OCI-LY3 (cell line): ENCODE measurements around the gene LGALS3BP.

ENCODE experiments used
- H2AFZ ChIP-seq: fragments of 200-600, 300-600 bp; shearing (Covaris generic); 2 replicates; pipeline ENCODE4 v1.6.0; 2014; ENCODE audit warnings: antibody characterized with exemption, low read depth, low read length
- H3K27ac ChIP-seq: fragments of 200-600, 300-600 bp; sonication (generic); 2 replicates; pipeline ENCODE4 v1.5.1; 2014; ENCODE audit warnings: mild to moderate bottlenecking, low read length, moderate library complexity, mixed read lengths
- H3K27me3 ChIP-seq: fragments of 200-600, 300-600 bp; sonication (generic); 2 replicates; pipeline ENCODE4 v1.6.1; 2014; ENCODE audit warnings: low read depth, low read length, mixed read lengths
- H3K36me3 ChIP-seq: fragments of 200-600, 300-600 bp; sonication (generic); replicated peaks from 2 replicates; pipeline ENCODE3; 2014; ENCODE audit warnings: low read depth, low read length, mixed read lengths
- H3K4me1 ChIP-seq: fragments of 300-600, 200-600 bp; sonication (generic); 2 replicates; pipeline ENCODE4 v1.6.1; 2014; ENCODE audit warnings: low read length, mixed read lengths
- H3K4me2 ChIP-seq: fragments of 200-600, 300-600 bp; sonication (generic); 2 replicates; pipeline ENCODE4 v1.6.1; 2014; ENCODE audit warnings: low read length, mixed read lengths
- H3K4me3 ChIP-seq: fragments of 300-600, 200-600 bp; sonication (generic); 2 replicates; pipeline ENCODE4 v1.5.1; 2014; ENCODE audit warnings: antibody characterized with exemption, mild to moderate bottlenecking, low read length, moderate library complexity
- H3K79me2 ChIP-seq: fragments of 300-600, 200-600 bp; shearing (Covaris generic); 2 replicates; pipeline ENCODE4 v1.6.1; 2014; ENCODE audit warnings: mild to moderate bottlenecking, low read length, mixed read lengths
- H3K9ac ChIP-seq: fragments of 300-600, 200-600 bp; shearing (Covaris generic); 2 replicates; pipeline ENCODE4 v1.6.0; 2014; ENCODE audit warnings: mild to moderate bottlenecking, low read length, moderate library complexity
- H3K9me3 ChIP-seq: fragments of 200-600, 300-600 bp; shearing (Covaris generic); 2 replicates; pipeline ENCODE4 v1.6.1; 2014; ENCODE audit warnings: low read length, mixed read lengths; ENCODE audit not compliant: insufficient read depth
- H4K20me1 ChIP-seq: fragments of 200-600, 300-600 bp; sonication (generic); 2 replicates; pipeline ENCODE4 v1.6.1; 2016; ENCODE audit warnings: low read length, mixed read lengths; ENCODE audit not compliant: insufficient read depth
- EZH2phosphoT487 ChIP-seq: fragments of 200-600 bp; shearing (Covaris generic); IDR thresholded peaks from 2 replicates; pipeline ENCODE4 v1.6.1; 2018; ENCODE audit warnings: antibody characterized with exemption, mixed run types, low read depth
- TF ChIP-seq, protein P1 (sequence below): fragments of 200-600, 300-600 bp; sonication (generic); IDR thresholded peaks from 2 replicates; pipeline ENCODE4 v1.5.1; 2014; ENCODE audit warnings: antibody characterized with exemption, low read length, low read depth

LGALS3BP gene

GRCh38 chr17:78997231-78997741, 17.6 kb upstream of the LGALS3BP start:
- peaks cover 19% of the 10 kb centered on the region for H3K79me2 ChIP-seq
- H3K9ac ChIP-seq = no peak overlapping the region
- no peak overlapping the region for H3K27ac ChIP-seq
- H2AFZ ChIP-seq = no peak overlapping the region
- H3K4me3 ChIP-seq = no peak overlapping the region
- no peak overlapping the region for H3K4me2 ChIP-seq
- H3K9me3 ChIP-seq = no peaks in the 10 kb centered on the region
- no peaks in the 10 kb centered on the region for H3K27me3 ChIP-seq
- H3K4me1 ChIP-seq = no peaks in the 10 kb centered on the region
- no peak for TF ChIP-seq EZH2phosphoT487
- TF ChIP-seq, protein P1, sequence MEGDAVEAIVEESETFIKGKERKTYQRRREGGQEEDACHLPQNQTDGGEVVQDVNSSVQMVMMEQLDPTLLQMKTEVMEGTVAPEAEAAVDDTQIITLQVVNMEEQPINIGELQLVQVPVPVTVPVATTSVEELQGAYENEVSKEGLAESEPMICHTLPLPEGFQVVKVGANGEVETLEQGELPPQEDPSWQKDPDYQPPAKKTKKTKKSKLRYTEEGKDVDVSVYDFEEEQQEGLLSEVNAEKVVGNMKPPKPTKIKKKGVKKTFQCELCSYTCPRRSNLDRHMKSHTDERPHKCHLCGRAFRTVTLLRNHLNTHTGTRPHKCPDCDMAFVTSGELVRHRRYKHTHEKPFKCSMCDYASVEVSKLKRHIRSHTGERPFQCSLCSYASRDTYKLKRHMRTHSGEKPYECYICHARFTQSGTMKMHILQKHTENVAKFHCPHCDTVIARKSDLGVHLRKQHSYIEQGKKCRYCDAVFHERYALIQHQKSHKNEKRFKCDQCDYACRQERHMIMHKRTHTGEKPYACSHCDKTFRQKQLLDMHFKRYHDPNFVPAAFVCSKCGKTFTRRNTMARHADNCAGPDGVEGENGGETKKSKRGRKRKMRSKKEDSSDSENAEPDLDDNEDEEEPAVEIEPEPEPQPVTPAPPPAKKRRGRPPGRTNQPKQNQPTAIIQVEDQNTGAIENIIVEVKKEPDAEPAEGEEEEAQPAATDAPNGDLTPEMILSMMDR = no peak
- H3K36me3 ChIP-seq = peaks cover 18% of the 10 kb centered on the region
- H4K20me1 ChIP-seq = peaks cover 19% of the 10 kb centered on the region; the same call in 1 of the 2 replicates

DNA sequence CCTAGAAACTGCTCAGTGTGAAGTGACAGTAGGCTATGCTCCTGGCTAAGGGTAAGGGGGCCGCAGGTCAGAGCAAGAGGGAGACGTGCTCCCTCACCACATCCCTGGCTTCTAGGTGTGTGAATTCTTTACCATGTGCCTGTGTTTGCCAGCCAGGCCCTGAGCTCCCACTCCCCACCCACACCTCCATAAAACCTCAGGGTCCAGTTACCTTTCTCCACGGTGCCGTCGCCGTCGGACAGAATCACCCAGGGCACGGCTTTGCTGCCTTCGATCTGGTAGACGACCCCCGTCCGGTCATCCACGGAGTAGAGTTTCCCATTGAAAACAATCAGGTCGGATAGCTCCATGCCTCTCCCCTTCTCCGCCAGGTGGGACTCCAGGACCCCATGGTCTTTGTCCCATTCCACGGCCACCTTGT, 17.1 kb upstream of the LGALS3BP start:
- no peaks in the 10 kb centered on the region for H3K4me1 ChIP-seq
- no peak overlapping the region for H2AFZ ChIP-seq
- TF ChIP-seq EZH2phosphoT487 = no peak
- TF ChIP-seq, protein P1 = no peak
- H4K20me1 ChIP-seq = peaks cover 18% of the 10 kb centered on the region; the same call in 1 of the 2 replicates
- H3K9me3 ChIP-seq = no peaks in the 10 kb centered on the region
- peaks cover 14% of the 10 kb centered on the region; the same call in 1 of the 2 replicates for H3K79me2 ChIP-seq
- no peaks in the 10 kb centered on the region for H3K27me3 ChIP-seq
- peaks cover 21% of the 10 kb centered on the region for H3K36me3 ChIP-seq
- no peak overlapping the region for H3K9ac ChIP-seq
- H3K4me2 ChIP-seq = no peak overlapping the region
- H3K27ac ChIP-seq = no peak overlapping the region
- H3K4me3 ChIP-seq = no peak overlapping the region

DNA sequence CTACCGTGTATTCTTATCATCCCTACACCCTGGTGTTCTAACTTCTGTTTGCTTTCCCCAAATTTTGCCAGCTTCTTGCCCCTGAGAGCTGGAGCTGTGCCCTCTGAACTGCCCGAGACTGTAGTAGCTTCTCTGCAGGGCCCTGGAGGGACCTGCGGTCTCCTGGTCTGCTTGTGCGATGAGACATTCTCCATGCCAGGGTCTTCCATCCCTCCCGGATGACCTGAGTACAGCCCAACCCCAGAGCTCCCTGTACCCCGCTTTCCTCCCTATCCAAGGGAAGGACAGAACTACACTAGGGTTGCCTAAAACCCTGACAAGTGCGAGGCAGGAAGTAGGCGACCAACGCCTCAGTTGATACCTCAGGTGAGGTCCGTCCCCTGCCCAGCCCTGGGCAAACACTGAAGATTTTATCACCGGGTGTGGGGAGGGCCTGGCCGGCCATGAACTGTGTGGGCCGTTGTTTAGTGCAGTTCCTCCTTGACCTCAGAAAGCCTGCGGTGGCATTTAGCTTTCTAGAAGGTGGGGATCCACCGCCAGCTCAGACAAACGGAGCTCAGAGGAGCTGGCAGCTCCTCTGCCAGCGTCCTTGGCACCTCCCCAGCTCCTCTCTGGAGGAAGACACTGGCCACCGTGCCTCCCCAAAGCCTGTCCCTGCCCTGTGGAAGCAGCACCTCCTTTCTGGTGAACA, 16.2 kb upstream of the LGALS3BP start:
- no peaks in the 10 kb centered on the region for H3K4me1 ChIP-seq
- H3K4me3 ChIP-seq = no peak overlapping the region
- H3K27me3 ChIP-seq = no peaks in the 10 kb centered on the region
- TF ChIP-seq, protein P1 = no peak
- TF ChIP-seq EZH2phosphoT487 = no peak
- no peak overlapping the region for H3K27ac ChIP-seq
- no peak overlapping the region for H3K4me2 ChIP-seq
- peaks cover 30% of the 10 kb centered on the region for H3K36me3 ChIP-seq
- H4K20me1 ChIP-seq = peaks cover 14% of the 10 kb centered on the region; the same call in 1 of the 2 replicates
- H3K9me3 ChIP-seq = no peaks in the 10 kb centered on the region
- H3K79me2 ChIP-seq = peaks cover 7% of the 10 kb centered on the region; the same call in 1 of the 2 replicates
- no peak overlapping the region for H3K9ac ChIP-seq
- no peak overlapping the region for H2AFZ ChIP-seq

- no peak overlapping the region for H3K4me2 ChIP-seq
- no peak overlapping the region for H3K27ac ChIP-seq
- peaks cover 7% of the 10 kb centered on the region; the same call in 1 of the 2 replicates for H4K20me1 ChIP-seq
- H3K4me1 ChIP-seq = no peaks in the 10 kb centered on the region
- H3K27me3 ChIP-seq = no peaks in the 10 kb centered on the region
- H2AFZ ChIP-seq = no peak overlapping the region
- no peak for TF ChIP-seq EZH2phosphoT487
- TF ChIP-seq, protein P1 = no peak
- H3K9me3 ChIP-seq = no peaks in the 10 kb centered on the region
- no peak overlapping the region for H3K9ac ChIP-seq
- H3K4me3 ChIP-seq = no peak overlapping the region
- peaks cover 37% of the 10 kb centered on the region for H3K36me3 ChIP-seq
- H3K79me2 ChIP-seq = no peaks in the 10 kb centered on the region; the same call in 1 of the 2 replicates
Observed at GRCh38 chr17:78995022-78995760, 15.5 kb upstream of the LGALS3BP start.
